Endothelial cell (in vitro differentiated cells): ENCODE measurements around the gene CYP2A6. TPM values are rescaled to one million over a fixed set of nuclear protein-coding genes. Genes with fewer than 3 reads are reported as not detected.
A peak's percentile ranks its signal among the peaks of the same experiment; 100 is the strongest.

ENCODE experiments used
- DNase-seq: peaks from one replicate; pipeline ENCODE4 v3.0.0; 2021; ENCODE audit warnings: low spot score
- H3K27ac Mint-ChIP-seq: one replicate; pipeline ENCODE4 v1.8.0; 2021; ENCODE audit warnings: mixed read lengths, inconsistent platforms; ENCODE audit not compliant: unreplicated experiment
- H3K27me3 Mint-ChIP-seq: one replicate; pipeline ENCODE4 v1.8.0; 2021; ENCODE audit warnings: mild to moderate bottlenecking, moderate library complexity, mixed read lengths, inconsistent platforms; ENCODE audit not compliant: unreplicated experiment
- H3K36me3 Mint-ChIP-seq: one replicate; pipeline ENCODE4 v1.8.0; 2021; ENCODE audit warnings: mild to moderate bottlenecking, low read depth, mixed read lengths, inconsistent platforms; ENCODE audit not compliant: unreplicated experiment
- H3K4me1 Mint-ChIP-seq: one replicate; pipeline ENCODE4 v1.8.0; 2021; ENCODE audit warnings: mild to moderate bottlenecking, mixed read lengths, inconsistent platforms; ENCODE audit not compliant: unreplicated experiment
- H3K4me3 Mint-ChIP-seq: one replicate; pipeline ENCODE4 v1.8.0; 2021; ENCODE audit warnings: mild to moderate bottlenecking, mixed read lengths, inconsistent platforms; ENCODE audit not compliant: unreplicated experiment
- H3K9me3 Mint-ChIP-seq: one replicate; pipeline ENCODE4 v1.8.0; 2021; ENCODE audit warnings: mixed read lengths, inconsistent platforms; ENCODE audit not compliant: unreplicated experiment
- CTCF ChIP-seq: fragments of 200-600 bp; sonication (generic); IDR thresholded peaks from one replicate; pipeline ENCODE4 v1.5.0; 2021; ENCODE audit warnings: antibody characterized with exemption; ENCODE audit not compliant: unreplicated experiment
- total RNA-seq: library from RNA; stranded (reverse); fragmentation: NEBNext Ultra II Directional; extraction: Animal tissue kit (Norgen Biotek cat#: 25700); gene quantifications from one replicate; pipeline ENCODE4 v1.2.1, GENCODE V29; 2021; ENCODE audit not compliant: unreplicated experiment

CYP2A6 gene
- total RNA-seq, 1 donor from 2014 or later = not detected

GRCh38 chr19:40801426-40802299 is 48.6 kb downstream of the CYP2A6 start:
- H3K27me3 Mint-ChIP-seq = peaks cover 18% of the 10 kb centered on the region
- peak overlapping the region; percentile 21 for H3K27ac Mint-ChIP-seq
- H3K4me1 Mint-ChIP-seq = peaks cover 67% of the 10 kb centered on the region
- peaks cover 36% of the 10 kb centered on the region for H3K36me3 Mint-ChIP-seq
- peak overlapping the region; percentile 68 for H3K4me3 Mint-ChIP-seq
- no peaks in the 10 kb centered on the region for H3K9me3 Mint-ChIP-seq
- no peak for TF ChIP-seq CTCF
- no peak for DNase-seq

GRCh38 chr19:40800997-40801377 is 49.3 kb downstream of the CYP2A6 start:
- Mint-ChIP-seq H3K9me3 (no peaks in the 10 kb centered on the region), H3K4me3 (peak overlapping the region; percentile 65), H3K27ac (no peak overlapping the region), H3K27me3 (peaks cover 17% of the 10 kb centered on the region), H3K36me3 (peaks cover 36% of the 10 kb centered on the region), H3K4me1 (peaks cover 60% of the 10 kb centered on the region)
- no peak for DNase-seq
- TF ChIP-seq CTCF = no peak

- H3K36me3 Mint-ChIP-seq = peaks cover 36% of the 10 kb centered on the region
- no peak for DNase-seq
Observed at GRCh38 chr19:40800339-40800996, 49.8 kb downstream of the CYP2A6 start.

GRCh38 chr19:40799558-40800338 is 50.5 kb downstream of the CYP2A6 start:
- no peak for TF ChIP-seq CTCF
- Mint-ChIP-seq H3K27ac (peak overlapping the region; percentile 97), H3K4me1 (peaks cover 49% of the 10 kb centered on the region), H3K4me3 (peak overlapping the region; percentile 99), H3K36me3 (peaks cover 31% of the 10 kb centered on the region), H3K9me3 (no peaks in the 10 kb centered on the region), H3K27me3 (peaks cover 14% of the 10 kb centered on the region)
- peak; percentile 57 for DNase-seq

More at GRCh38 chr19:40800339-40800996, 49.8 kb downstream of the CYP2A6 start:
- Mint-ChIP-seq H3K27me3 (peaks cover 17% of the 10 kb centered on the region), H3K4me3 (peak overlapping the region; percentile 99), H3K4me1 (peaks cover 56% of the 10 kb centered on the region), H3K9me3 (no peaks in the 10 kb centered on the region), H3K27ac (peak overlapping the region; percentile 97)
- no peak for TF ChIP-seq CTCF
